Gastroesophageal sphincter (tissue), 3 donors: ENCODE data around the gene PPARA.

ENCODE experiments used
- CTCF ChIP-seq, 4 experiments: fragments of 200-600 bp in 2 of 4; fragments of 450-650 bp in 2 of 4; sonication (generic) in 1 of 4; IDR thresholded peaks; one replicate each; pipeline ENCODE4 v1.5.1; 2017 to 2019; ENCODE audit warnings: antibody characterized with exemption in 4 of 4, mild to moderate bottlenecking in 2 of 4, moderate library complexity in 2 of 4
- EP300 ChIP-seq: sonication (generic); formaldehyde crosslinking; IDR thresholded peaks from one replicate; pipeline ENCODE4 v1.6.1; 2017; ENCODE audit warnings: antibody characterized with exemption, mild to moderate bottlenecking
- POLR2AphosphoS5 ChIP-seq: sonication (generic); formaldehyde crosslinking; IDR thresholded peaks from one replicate; pipeline ENCODE4 v1.6.1; 2017; ENCODE audit warnings: antibody characterized with exemption

- TF ChIP-seq CTCF (IDR thresholded peaks at IDR 0.05) (no peak), EP300 (peak; percentile 34), POLR2AphosphoS5 (peak; percentile 29)
These were observed 753 bp upstream of the PPARA start for GRCh38 chr22:46149512-46150033.
